GM23248 (cell line): ENCODE results near the gene C1orf21. TPM values are rescaled to one million over a fixed set of nuclear protein-coding genes. Genes with fewer than 3 reads are reported as not detected.
A peak's percentile ranks its signal among the peaks of the same experiment; 100 is the strongest.

Experiments used
- DNase-seq: peaks from one replicate; pipeline ENCODE4 v3.0.0-alpha.2; 2015
- H2AFZ ChIP-seq: fragments of 200-600 bp; sonication (generic); 2 replicates; pipeline ENCODE4 v1.6.1; 2016; ENCODE audit warnings: antibody characterized with exemption
- H3F3A ChIP-seq: fragments of 200-600 bp; sonication (generic); 2 replicates; pipeline ENCODE4 v1.6.1; 2016; ENCODE audit warnings: mild to moderate bottlenecking, antibody characterized with exemption, mixed run types; ENCODE audit not compliant: insufficient read depth
- H3K27ac ChIP-seq: fragments of 200-600 bp; sonication (generic); 2 replicates; pipeline ENCODE4 v1.5.1; 2016; ENCODE audit warnings: mild to moderate bottlenecking
- H3K27me3 ChIP-seq: fragments of 200-600 bp; sonication (generic); replicated peaks from 2 replicates; pipeline ENCODE4 v1.6.1; 2016; ENCODE audit warnings: mild to moderate bottlenecking; ENCODE audit not compliant: insufficient read depth
- H3K36me3 ChIP-seq: fragments of 200-600 bp; sonication (generic); 2 replicates; pipeline ENCODE4 v1.6.1; 2016; ENCODE audit warnings: low read depth, mild to moderate bottlenecking
- H3K4me1 ChIP-seq: fragments of 200-600 bp; sonication (generic); 2 replicates; pipeline ENCODE4 v1.6.1; 2016; ENCODE audit warnings: mild to moderate bottlenecking; ENCODE audit not compliant: insufficient read depth
- H3K4me2 ChIP-seq: fragments of 200-600 bp; sonication (generic); one replicate; pipeline ENCODE4 v1.6.1; 2016; ENCODE audit warnings: mild to moderate bottlenecking; ENCODE audit not compliant: unreplicated experiment
- H3K4me3 ChIP-seq: fragments of 200-600 bp; sonication (generic); 2 replicates; pipeline ENCODE4 v1.5.1; 2016; ENCODE audit warnings: mild to moderate bottlenecking
- H3K79me2 ChIP-seq: fragments of 200-600 bp; sonication (generic); 2 replicates; pipeline ENCODE4 v1.6.1; 2016; ENCODE audit warnings: mild to moderate bottlenecking; ENCODE audit not compliant: insufficient read depth
- H3K9ac ChIP-seq: fragments of 200-600 bp; sonication (generic); 2 replicates; pipeline ENCODE4 v1.6.1; 2016; ENCODE audit warnings: mild to moderate bottlenecking
- H3K9me2 ChIP-seq: fragments of 200-600 bp; sonication (generic); 2 replicates; pipeline ENCODE4 v1.6.1; 2016; ENCODE audit warnings: mixed run types, mild to moderate bottlenecking, moderate library complexity; ENCODE audit not compliant: insufficient read depth
- H3K9me3 ChIP-seq: fragments of 200-600 bp; sonication (generic); one replicate; pipeline ENCODE4 v1.6.1; 2017; ENCODE audit warnings: low read depth
- H4K20me1 ChIP-seq: fragments of 200-600 bp; sonication (generic); 2 replicates; pipeline ENCODE4 v1.6.0; 2016; ENCODE audit not compliant: insufficient read depth
- EZH2 ChIP-seq: fragments of 200-600 bp; sonication (generic); IDR thresholded peaks from 2 replicates; pipeline ENCODE4 v1.6.1; 2018; ENCODE audit warnings: antibody characterized with exemption, mild to moderate bottlenecking; ENCODE audit not compliant: insufficient read depth, poor library complexity, severe bottlenecking
- EZH2phosphoT487 ChIP-seq: fragments of 200-600 bp; sonication (generic); IDR thresholded peaks from 2 replicates; pipeline ENCODE4 v1.6.1; 2018; ENCODE audit warnings: antibody characterized with exemption, moderate library complexity, mild to moderate bottlenecking, low read depth; ENCODE audit not compliant: insufficient read depth
- WGBS, 2 experiments: methylation state at CpG; one replicate each; pipeline ENCODE4 v1.1.6; 2015 to 2017; ENCODE audit warnings: low lambda C conversion rate in 2 of 2, low coverage in 1 of 2; ENCODE audit errors: missing lambda C conversion rate in 2 of 2; 5-methylcytosine and 5-hydroxymethylcytosine counted together
- in situ Hi-C: fragments of 300-500 bp; cut with MboI; formaldehyde crosslinking; loops from 2 replicates; pipeline ENCODE4 v1.15.0; 2020
- polyA plus RNA-seq: library from polyadenylated mRNA; unstranded; fragments of >200 nt; fragmentation: Nextera tagmentation; extraction: Ambion mirVana; gene quantifications from 2 replicates; pipeline ENCODE4 v1.2.1, GENCODE V29; 2016
- total RNA-seq: library from RNA; depleted of rRNA; stranded (reverse); fragments of >200 nt; shearing (Covaris generic); gene quantifications from 2 replicates; pipeline ENCODE4 v1.2.3, GENCODE V29; 2014

Gene C1orf21
- total and polyA plus RNA-seq, 2 experiments from 2014 or later = 16.7 to 20.0 TPM

DNA sequence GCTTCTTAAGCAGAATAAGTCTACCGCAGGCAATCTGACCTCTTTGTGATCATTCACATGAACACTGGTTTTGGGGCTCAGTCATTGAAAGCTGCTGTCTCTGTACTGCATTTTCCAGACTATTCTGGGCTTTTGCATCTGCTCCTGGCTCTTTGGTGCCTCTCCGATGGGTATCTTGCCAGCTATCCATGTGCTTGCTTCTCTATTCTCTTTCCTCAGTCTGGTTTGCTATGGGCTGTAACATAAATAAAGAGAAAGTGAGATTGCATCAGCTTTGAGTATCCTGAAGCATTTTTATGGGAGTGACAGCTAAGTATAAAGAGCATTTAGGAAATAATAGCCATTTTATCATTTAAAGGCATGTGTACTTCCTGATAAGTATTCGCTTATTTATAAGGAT is 70.7 kb downstream of the C1orf21 start:
- no peaks in the 10 kb centered on the region for H3K27me3 ChIP-seq
- no peaks in the 10 kb centered on the region for H3K9me3 ChIP-seq
- in situ Hi-C loops = no loop called here
- H3K36me3 ChIP-seq = no peaks in the 10 kb centered on the region
- WGBS, 2 experiments = 66 to 67% methylated on average over 3 of the region's 3 CpGs
- no peak overlapping the region for H3K9ac ChIP-seq
- peak; percentile 16 for DNase-seq
- H3K4me1 ChIP-seq = no peaks in the 10 kb centered on the region
- no peaks in the 10 kb centered on the region for H3K9me2 ChIP-seq
- no peak overlapping the region for H3K4me3 ChIP-seq
- H3K4me2 ChIP-seq = no peak overlapping the region
- no peak overlapping the region for H3K27ac ChIP-seq
- TF ChIP-seq EZH2phosphoT487 (no peak), EZH2 (no peak)
- peak overlapping the region; percentile 62; the same call in 1 of the 2 replicates for H2AFZ ChIP-seq
- no peaks in the 10 kb centered on the region for H4K20me1 ChIP-seq
- 0 out of 2 replicates have a peak, but pooled peaks cover 10% of the 10 kb centered on the region for H3K79me2 ChIP-seq
- H3F3A ChIP-seq = no peaks in the 10 kb centered on the region

DNA sequence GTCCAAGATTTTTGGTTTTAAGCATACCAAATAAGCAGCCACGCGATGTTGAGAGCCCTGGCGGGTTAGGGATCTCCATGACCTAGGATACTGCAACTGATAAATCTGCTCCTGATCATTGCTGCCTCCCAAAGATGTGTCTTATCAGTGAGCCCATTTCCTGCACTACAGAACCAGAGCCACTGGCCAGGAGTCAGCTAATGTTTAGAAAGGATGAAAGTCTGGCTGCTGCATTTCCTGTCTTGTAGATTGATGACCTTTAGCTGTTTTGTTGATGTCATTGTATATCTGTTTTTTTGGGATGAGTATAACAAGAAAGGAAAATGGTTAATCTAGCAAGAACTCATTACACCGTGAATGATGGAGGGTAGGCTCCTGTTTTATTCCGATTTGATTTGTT is 74.5 kb downstream of the C1orf21 start:
- Histone ChIP-seq H4K20me1 (no peaks in the 10 kb centered on the region), H3F3A (no peaks in the 10 kb centered on the region), H2AFZ (no peak overlapping the region), H3K9me2 (no peaks in the 10 kb centered on the region), H3K9me3 (no peaks in the 10 kb centered on the region), H3K9ac (no peak overlapping the region), H3K27me3 (no peaks in the 10 kb centered on the region), H3K36me3 (no peaks in the 10 kb centered on the region), H3K27ac (no peak overlapping the region), H3K4me1 (no peaks in the 10 kb centered on the region), H3K4me2 (no peak overlapping the region), H3K4me3 (no peak overlapping the region), H3K79me2 (0 out of 2 replicates have a peak, but pooled peaks cover 10% of the 10 kb centered on the region)
- in situ Hi-C loops = no loop called here
- no peak for TF ChIP-seq EZH2
- no peak for TF ChIP-seq EZH2phosphoT487
- DNase-seq = no peak
- WGBS, 2 experiments = 85 to 89% methylated on average over 5 of the region's 5 CpGs

DNA sequence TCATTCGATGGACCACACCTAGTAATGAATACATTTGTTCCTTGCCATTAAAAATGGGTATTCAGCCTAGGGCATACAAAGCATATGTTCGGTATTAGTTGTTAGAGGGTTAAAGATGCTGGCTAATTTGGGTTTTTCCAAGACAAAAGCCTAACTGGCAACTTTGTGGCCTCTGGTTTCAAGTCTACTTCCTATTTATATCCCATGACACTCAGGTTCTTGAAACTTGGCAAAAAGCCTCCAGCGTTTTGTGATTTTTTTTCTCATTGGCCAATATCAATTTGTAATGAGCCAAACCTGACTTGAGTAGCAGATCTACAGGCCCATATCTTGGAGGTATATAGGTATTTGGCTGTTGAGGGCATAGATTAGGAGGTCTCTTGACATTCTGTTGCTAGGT is 75.3 kb downstream of the C1orf21 start:
- Histone ChIP-seq H3K27me3 (no peaks in the 10 kb centered on the region), H4K20me1 (no peaks in the 10 kb centered on the region), H3K27ac (no peak overlapping the region), H3K36me3 (no peaks in the 10 kb centered on the region), H3K9me3 (no peaks in the 10 kb centered on the region), H3K4me1 (no peaks in the 10 kb centered on the region), H3F3A (no peaks in the 10 kb centered on the region), H3K9ac (no peak overlapping the region), H3K79me2 (0 out of 2 replicates have a peak, but pooled peaks cover 10% of the 10 kb centered on the region), H2AFZ (no peak overlapping the region), H3K4me2 (no peak overlapping the region), H3K9me2 (no peaks in the 10 kb centered on the region), H3K4me3 (no peak overlapping the region)
- no peak for DNase-seq
- in situ Hi-C loops = no loop called here
- 84% methylated on average over 3 of the region's 3 CpGs for WGBS, 2 experiments
- TF ChIP-seq EZH2 (no peak), EZH2phosphoT487 (no peak)

DNA sequence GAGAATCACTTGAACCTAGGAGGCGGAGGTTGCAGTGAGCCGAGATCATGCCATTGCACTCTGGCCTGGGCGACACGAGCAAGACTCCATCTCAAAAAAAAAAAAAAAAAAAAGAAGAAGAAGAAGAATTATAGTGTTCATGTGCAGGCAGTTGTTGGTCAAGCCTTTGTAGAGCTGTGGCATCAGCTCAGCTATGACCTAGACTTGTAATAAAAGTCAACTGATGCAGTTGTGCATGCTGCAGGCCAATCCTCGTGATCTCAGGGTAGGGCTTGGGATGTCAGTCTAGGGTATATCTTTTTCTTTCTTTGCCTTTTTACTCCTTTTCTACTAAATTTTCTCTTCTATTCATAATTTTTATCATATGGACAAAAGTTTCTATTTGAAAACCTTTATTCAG is 76.2 kb downstream of the C1orf21 start:
- 0 out of 2 replicates have a peak, but pooled peaks cover 4% of the 10 kb centered on the region for H3K79me2 ChIP-seq
- no peaks in the 10 kb centered on the region for H3K4me1 ChIP-seq
- no peaks in the 10 kb centered on the region for H3K36me3 ChIP-seq
- no peaks in the 10 kb centered on the region for H4K20me1 ChIP-seq
- H3K4me3 ChIP-seq = no peak overlapping the region
- no peaks in the 10 kb centered on the region for H3K9me3 ChIP-seq
- no peak overlapping the region for H3K27ac ChIP-seq
- no peaks in the 10 kb centered on the region for H3K9me2 ChIP-seq
- no peak overlapping the region for H3K9ac ChIP-seq
- in situ Hi-C loops = no loop called here
- WGBS, 2 experiments = 93 to 97% methylated on average over 2 to 5 of the region's 5 CpGs
- TF ChIP-seq EZH2phosphoT487 = no peak
- TF ChIP-seq EZH2 = no peak
- no peaks in the 10 kb centered on the region for H3K27me3 ChIP-seq
- DNase-seq = no peak
- no peak overlapping the region for H3K4me2 ChIP-seq
- no peaks in the 10 kb centered on the region for H3F3A ChIP-seq
- H2AFZ ChIP-seq = no peak overlapping the region

DNA sequence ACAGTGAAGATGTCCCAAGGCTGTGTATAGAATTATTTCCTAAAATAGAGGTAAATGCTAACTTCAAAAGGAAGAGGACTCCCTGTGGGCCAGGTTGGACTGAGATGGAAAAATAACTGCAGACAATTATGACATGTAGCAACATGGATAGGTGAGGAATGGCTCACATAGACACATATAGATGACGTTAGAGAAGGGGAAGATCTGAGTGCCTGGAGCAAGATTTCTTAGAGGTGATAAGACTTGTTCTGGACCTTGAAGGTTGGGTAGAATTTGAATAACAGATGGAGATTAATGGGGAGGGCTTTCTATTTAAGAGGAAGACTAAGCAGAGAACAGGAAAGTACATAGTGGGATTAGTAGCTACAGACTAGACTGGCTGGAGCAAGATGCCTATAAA is 76.9 kb downstream of the C1orf21 start:
- Histone ChIP-seq H3K9me3 (no peaks in the 10 kb centered on the region), H3K9me2 (no peaks in the 10 kb centered on the region), H3K27ac (no peak overlapping the region), H3K4me2 (no peak overlapping the region), H3K4me3 (no peak overlapping the region), H2AFZ (no peak overlapping the region), H3K36me3 (no peaks in the 10 kb centered on the region), H3F3A (no peaks in the 10 kb centered on the region), H4K20me1 (no peaks in the 10 kb centered on the region), H3K27me3 (no peaks in the 10 kb centered on the region), H3K79me2 (0 out of 2 replicates have a peak, but pooled peaks cover 4% of the 10 kb centered on the region), H3K9ac (no peak overlapping the region), H3K4me1 (no peaks in the 10 kb centered on the region)
- TF ChIP-seq EZH2phosphoT487 (no peak), EZH2 (no peak)
- 95 to 96% methylated on average over 1 of the region's 1 CpG for WGBS, 2 experiments
- DNase-seq = no peak
- in situ Hi-C loops = no loop called here
